Naive thymus-derived CD4-positive, alpha-beta T cell (primary cell): Measurements from ENCODE around the gene GRIA1. TPM values are rescaled to one million over a fixed set of nuclear protein-coding genes. Genes with fewer than 3 reads are reported as not detected.

ENCODE experiments used
- ATAC-seq: fragments of 150-1000 bp; cut with Tn5 transposase; 2 replicates; pipeline ENCODE4 v1.10.0; 2021; ENCODE audit warnings: mild to moderate bottlenecking, moderate library complexity
- CTCF ChIA-PET: fragments of 350-600 bp; sonication (Branson Sonifier 250); formaldehyde crosslinking; loops from one replicate; lab custom pipeline; 2021; ENCODE audit warnings: antibody characterized with exemption; lab: Charles Lee
- POLR2A ChIA-PET: fragments of 350-600 bp; sonication (Branson Sonifier 250); formaldehyde crosslinking; loops from one replicate; lab custom pipeline; 2021; ENCODE audit warnings: antibody characterized with exemption, inconsistent platforms; lab: Charles Lee
- DNase-seq, 9 donors: peaks; one replicate each; pipeline versions ENCODE4 v3.0.0 to v3.0.0-alpha.2; 2020 to 2022; ENCODE audit warnings: mixed read lengths in 1 of 9
- H3K27ac ChIP-seq: one replicate; pipeline ENCODE4 v1.7.0; 2013; ENCODE audit warnings: mild to moderate bottlenecking, low read depth, low read length, moderate library complexity
- H3K27me3 ChIP-seq, 2 donors: one replicate each; pipeline ENCODE4 v1.7.0; 2013; ENCODE audit warnings: low read length in 2 of 2, mild to moderate bottlenecking in 2 of 2, moderate library complexity in 2 of 2; ENCODE audit not compliant: control insufficient read depth in 2 of 2, insufficient read depth in 2 of 2
- H3K36me3 ChIP-seq, 3 experiments: 1 replicate in 2 of 3; 2 replicates in 1 of 3; pipeline ENCODE4 v1.7.0; 2013; ENCODE audit warnings: low read length in 3 of 3, mild to moderate bottlenecking in 3 of 3, moderate library complexity in 1 of 3; ENCODE audit not compliant: insufficient read depth in 3 of 3, control insufficient read depth in 2 of 3
- H3K4me1 ChIP-seq, 2 donors: one replicate each; pipeline ENCODE4 v1.7.0; 2013; ENCODE audit warnings: low read length in 2 of 2, mild to moderate bottlenecking in 2 of 2, moderate library complexity in 1 of 2; ENCODE audit not compliant: control insufficient read depth in 2 of 2, insufficient read depth in 2 of 2
- H3K4me3 ChIP-seq: 2 replicates; pipeline ENCODE4 v1.7.0; 2013; ENCODE audit warnings: mild to moderate bottlenecking, low read length
- H3K9me3 ChIP-seq, 3 experiments: 1 replicate in 2 of 3; 2 replicates in 1 of 3; pipeline ENCODE4 v1.7.0; 2013; ENCODE audit warnings: low read length in 3 of 3; ENCODE audit not compliant: control insufficient read depth in 2 of 3
- H3K27ac Mint-ChIP-seq, 9 donors: one replicate each; pipeline ENCODE4 v1.8.0; 2020 to 2022; ENCODE audit warnings: mixed read lengths in 9 of 9, mild to moderate bottlenecking in 8 of 9, moderate library complexity in 5 of 9, inconsistent platforms in 2 of 9
- H3K27me3 Mint-ChIP-seq, 5 donors: one replicate each; pipeline ENCODE4 v1.8.0; 2021 to 2022; ENCODE audit warnings: mixed read lengths in 5 of 5, mild to moderate bottlenecking in 1 of 5
- H3K36me3 Mint-ChIP-seq, 5 donors: one replicate each; pipeline ENCODE4 v1.8.0; 2020 to 2022; ENCODE audit warnings: mixed read lengths in 5 of 5, mild to moderate bottlenecking in 3 of 5, inconsistent platforms in 1 of 5
- H3K4me1 Mint-ChIP-seq, 7 donors: one replicate each; pipeline ENCODE4 v1.8.0; 2020 to 2022; ENCODE audit warnings: mixed read lengths in 7 of 7, mild to moderate bottlenecking in 3 of 7, inconsistent platforms in 1 of 7
- H3K4me3 Mint-ChIP-seq, 10 donors: one replicate each; pipeline ENCODE4 v1.8.0; 2020 to 2022; ENCODE audit warnings: mild to moderate bottlenecking in 10 of 10, mixed read lengths in 10 of 10, moderate library complexity in 6 of 10, inconsistent platforms in 2 of 10
- H3K9me3 Mint-ChIP-seq, 11 donors: one replicate each; pipeline ENCODE4 v1.8.0; 2020 to 2022; ENCODE audit warnings: mixed read lengths in 11 of 11, mild to moderate bottlenecking in 4 of 11, inconsistent platforms in 1 of 11, moderate library complexity in 1 of 11
- intact Hi-C, 2 donors: fragments of 100-400 bp; cut with micrococcal nuclease; formaldehyde crosslinking; loops; one replicate each; pipeline ENCODE4 v1.15.1; 2023
- polyA plus RNA-seq, 2 donors: library from polyadenylated mRNA; unstranded; fragments of 300-500 nt; fragmentation: Illumina TruSeq; gene quantifications; one replicate each; pipeline ENCODE4 v1.2.3, GENCODE V29; 2021
- total RNA-seq, 6 experiments: library from RNA in 5 of 6; stranded (reverse) in 5 of 6; gene quantifications; 1 replicate in 5 of 6; 2 replicates in 1 of 6; pipeline ENCODE4 v1.2.3 and lab custom pipeline; 2021 to 2026

GRIA1 gene
- total and polyA plus RNA-seq, 7 experiments from 2014 or later, result not detected

GRCh38 chr5:153523831-153524230, 33.4 kb downstream of the GRIA1 start:
- H3K27ac Mint-ChIP-seq, result no peak overlapping the region
- ATAC-seq (no peak), DNase-seq (no peak)
- ChIA-PET POLR2A (no interaction called here), CTCF (no interaction called here)
- no peaks in the 10 kb centered on the region for H3K27me3 ChIP-seq
- peaks cover 0 to 4% (median 0%) of the 10 kb centered on the region in 5 donors for H3K27me3 Mint-ChIP-seq
- intact Hi-C loops, result no loop called here
- H3K9me3 Mint-ChIP-seq, result peaks cover 0 to 3% (median 0%) of the 10 kb centered on the region in 11 donors
- no peaks in the 10 kb centered on the region for H3K4me1 Mint-ChIP-seq
- H3K4me3 ChIP-seq, result no peak overlapping the region
- H3K36me3 Mint-ChIP-seq, result no peaks in the 10 kb centered on the region
- H3K9me3 ChIP-seq, result no peaks in the 10 kb centered on the region
- no peak overlapping the region for H3K27ac ChIP-seq
- H3K36me3 ChIP-seq, result no peaks in the 10 kb centered on the region
- no peak overlapping the region for H3K4me3 Mint-ChIP-seq
- no peaks in the 10 kb centered on the region for H3K4me1 ChIP-seq

- H3K4me1 Mint-ChIP-seq, result no peaks in the 10 kb centered on the region
- H3K27me3 ChIP-seq, result no peaks in the 10 kb centered on the region
- H3K9me3 Mint-ChIP-seq, result peaks cover 0 to 3% (median 0%) of the 10 kb centered on the region in 11 donors
Observed at GRCh38 chr5:153525536-153525935, 35.1 kb downstream of the GRIA1 start.

GRCh38 chr5:153530357-153531143, 40.1 kb downstream of the GRIA1 start:
- H3K27me3 ChIP-seq, result no peaks in the 10 kb centered on the region
- intact Hi-C loops, result no loop called here
- H3K9me3 Mint-ChIP-seq, result peaks cover 0 to 3% (median 0%) of the 10 kb centered on the region in 11 donors
- no peak overlapping the region for H3K4me3 ChIP-seq
- CTCF ChIA-PET, result no interaction called here
- H3K36me3 Mint-ChIP-seq, result no peaks in the 10 kb centered on the region
- ATAC-seq (no peak), DNase-seq (no peak)
- H3K36me3 ChIP-seq, result no peaks in the 10 kb centered on the region
- no peak overlapping the region for H3K27ac Mint-ChIP-seq
- POLR2A ChIA-PET, result no interaction called here
- H3K4me1 ChIP-seq, result no peaks in the 10 kb centered on the region
- no peak overlapping the region for H3K27ac ChIP-seq
- no peaks in the 10 kb centered on the region for H3K9me3 ChIP-seq
- H3K4me1 Mint-ChIP-seq, result no peaks in the 10 kb centered on the region
- peaks cover 0 to 4% (median 0%) of the 10 kb centered on the region in 5 donors for H3K27me3 Mint-ChIP-seq
- no peak overlapping the region for H3K4me3 Mint-ChIP-seq

More at GRCh38 chr5:153525536-153525935, 35.1 kb downstream of the GRIA1 start:
- no peak overlapping the region for H3K27ac Mint-ChIP-seq
- Histone ChIP-seq H3K36me3 (no peaks in the 10 kb centered on the region), H3K27ac (no peak overlapping the region), H3K4me3 (no peak overlapping the region), H3K9me3 (no peaks in the 10 kb centered on the region), H3K4me1 (no peaks in the 10 kb centered on the region)
- CTCF ChIA-PET, result no interaction called here
- DNase-seq (no peak), ATAC-seq (no peak)
- no peaks in the 10 kb centered on the region for H3K36me3 Mint-ChIP-seq
- H3K27me3 Mint-ChIP-seq, result peaks cover 0 to 4% (median 0%) of the 10 kb centered on the region in 5 donors
- H3K4me3 Mint-ChIP-seq, result no peak overlapping the region
- intact Hi-C loops, result no loop called here
- POLR2A ChIA-PET, result no interaction called here

- intact Hi-C loops, result no loop called here
- H3K9me3 ChIP-seq, result no peaks in the 10 kb centered on the region
- H3K27me3 Mint-ChIP-seq, result no peaks in the 10 kb centered on the region
- H3K36me3 ChIP-seq, result no peaks in the 10 kb centered on the region
- H3K4me1 Mint-ChIP-seq, result no peaks in the 10 kb centered on the region
- ChIA-PET CTCF (no interaction called here), POLR2A (no interaction called here)
- no peaks in the 10 kb centered on the region for H3K27me3 ChIP-seq
- H3K9me3 Mint-ChIP-seq, result peaks cover 0 to 2% (median 0%) of the 10 kb centered on the region in 11 donors
- H3K36me3 Mint-ChIP-seq, result no peaks in the 10 kb centered on the region
- H3K27ac Mint-ChIP-seq, result no peak overlapping the region
- H3K4me3 Mint-ChIP-seq, result no peak overlapping the region
- DNase-seq (no peak), ATAC-seq (no peak)
- H3K4me1 ChIP-seq, result no peaks in the 10 kb centered on the region
- H3K4me3 ChIP-seq, result no peak overlapping the region
- no peak overlapping the region for H3K27ac ChIP-seq
Observed at GRCh38 chr5:153533546-153533945, 43.1 kb downstream of the GRIA1 start.

GRCh38 chr5:153534102-153534501, 43.6 kb downstream of the GRIA1 start:
- H3K27me3 ChIP-seq, result no peaks in the 10 kb centered on the region
- CTCF ChIA-PET, result no interaction called here
- no peak for ATAC-seq

GRCh38 chr5:153537207-153537606, 46.7 kb downstream of the GRIA1 start:
- Mint-ChIP-seq H3K36me3 (no peaks in the 10 kb centered on the region), H3K27ac (no peak overlapping the region), H3K4me3 (no peak overlapping the region), H3K27me3 (peaks cover 0 to 10% (median 3%) of the 10 kb centered on the region in 5 donors), H3K9me3 (peaks cover 0 to 2% (median 0%) of the 10 kb centered on the region in 11 donors), H3K4me1 (no peaks in the 10 kb centered on the region)
- Histone ChIP-seq H3K9me3 (no peaks in the 10 kb centered on the region), H3K27ac (no peak overlapping the region), H3K4me3 (no peak overlapping the region), H3K36me3 (no peaks in the 10 kb centered on the region), H3K27me3 (no peaks in the 10 kb centered on the region), H3K4me1 (no peaks in the 10 kb centered on the region)
- DNase-seq (no peak), ATAC-seq (no peak)
- intact Hi-C loops, result no loop called here
- POLR2A ChIA-PET, result no interaction called here
- CTCF ChIA-PET, result no interaction called here

More at GRCh38 chr5:153534102-153534501, 43.6 kb downstream of the GRIA1 start:
- peaks cover 0 to 2% (median 0%) of the 10 kb centered on the region in 11 donors for H3K9me3 Mint-ChIP-seq
- Histone ChIP-seq H3K36me3 (no peaks in the 10 kb centered on the region), H3K9me3 (no peaks in the 10 kb centered on the region), H3K4me3 (no peak overlapping the region), H3K27ac (no peak overlapping the region), H3K4me1 (no peaks in the 10 kb centered on the region)
- intact Hi-C loops, result no loop called here
- POLR2A ChIA-PET, result no interaction called here
- no peak overlapping the region for H3K4me3 Mint-ChIP-seq
- no peak overlapping the region for H3K27ac Mint-ChIP-seq
- H3K4me1 Mint-ChIP-seq, result no peaks in the 10 kb centered on the region
- no peaks in the 10 kb centered on the region for H3K36me3 Mint-ChIP-seq
- H3K27me3 Mint-ChIP-seq, result no peaks in the 10 kb centered on the region
- no peak for DNase-seq

- Mint-ChIP-seq H3K27me3 (peaks cover 0 to 10% (median 3%) of the 10 kb centered on the region in 5 donors), H3K9me3 (peaks cover 0 to 12% (median 4%) of the 10 kb centered on the region in 11 donors), H3K4me1 (no peaks in the 10 kb centered on the region), H3K4me3 (no peak overlapping the region), H3K36me3 (no peaks in the 10 kb centered on the region), H3K27ac (no peak overlapping the region)
- POLR2A ChIA-PET, result no interaction called here
- no peaks in the 10 kb centered on the region for H3K36me3 ChIP-seq
- H3K4me1 ChIP-seq, result no peaks in the 10 kb centered on the region
- CTCF ChIA-PET, result no interaction called here
- no peak overlapping the region for H3K4me3 ChIP-seq
- DNase-seq (no peak), ATAC-seq (no peak)
- H3K27ac ChIP-seq, result no peak overlapping the region
- intact Hi-C loops, result no loop called here
- no peaks in the 10 kb centered on the region for H3K9me3 ChIP-seq
- H3K27me3 ChIP-seq, result no peaks in the 10 kb centered on the region
Observed at GRCh38 chr5:153539983-153540382, 49.5 kb downstream of the GRIA1 start.
